Activated naive CD4-positive, alpha-beta T cell treated with anti-CD3 and anti-CD28 coated beads for 36 hours (primary cell): ENCODE data around the gene AP1M1. TPM values are rescaled to one million over a fixed set of nuclear protein-coding genes. Genes with fewer than 3 reads are reported as not detected.
A peak's percentile ranks its signal among the peaks of the same experiment; 100 is the strongest.
"Not testable (repeated sequence)": the region's sequence is repeated elsewhere in the genome, so short reads cannot be mapped to it uniquely, and the experiment has no call there.

ENCODE experiments used
- CTCF ChIA-PET: fragments of 350-600 bp; sonication (Branson Sonifier 250); formaldehyde crosslinking; loops from one replicate; lab custom pipeline; 2021; ENCODE audit warnings: antibody characterized with exemption; lab: Charles Lee
- DNase-seq: peaks from one replicate; pipeline ENCODE4 v3.0.0-alpha.2; 2020
- H3K27ac Mint-ChIP-seq: one replicate; pipeline ENCODE4 v1.8.0; 2021; ENCODE audit warnings: mild to moderate bottlenecking, mixed read lengths
- H3K27me3 Mint-ChIP-seq: one replicate; pipeline ENCODE4 v1.8.0; 2021; ENCODE audit warnings: low read depth, mixed read lengths
- H3K36me3 Mint-ChIP-seq: one replicate; pipeline ENCODE4 v1.8.0; 2021; ENCODE audit warnings: low read depth, mixed read lengths
- H3K4me1 Mint-ChIP-seq: one replicate; pipeline ENCODE4 v1.8.0; 2021; ENCODE audit warnings: low read depth, mixed read lengths
- H3K4me3 Mint-ChIP-seq: one replicate; pipeline ENCODE4 v1.8.0; 2021; ENCODE audit warnings: mild to moderate bottlenecking, moderate library complexity, mixed read lengths
- H3K9me3 Mint-ChIP-seq: one replicate; pipeline ENCODE4 v1.8.0; 2021; ENCODE audit warnings: mixed read lengths
- intact Hi-C: fragments of 100-400 bp; cut with micrococcal nuclease; formaldehyde crosslinking; loops from one replicate; pipeline ENCODE4 v1.15.1; 2023
- total RNA-seq, 2 experiments: library from RNA; stranded (reverse); gene quantifications; one replicate each; pipeline ENCODE4 v1.2.3, GENCODE V29; 2021

Gene AP1M1
- total RNA-seq, 2 experiments from 2014 or later, result 113 to 123 TPM

GRCh38 chr19:16284505-16284904, 86.8 kb downstream of the AP1M1 start:
- no peak for DNase-seq
- intact Hi-C loops, result loop anchor here (2.0 kb wide), 1 partner anchor 46 kb away; no protein-coding TSS in a partner anchor
- no peaks in the 10 kb centered on the region for H3K36me3 Mint-ChIP-seq
- H3K4me1 Mint-ChIP-seq, result peaks cover 42% of the 10 kb centered on the region
- peak overlapping the region; percentile 52 for H3K4me3 Mint-ChIP-seq
- CTCF ChIA-PET, result no interaction called here
- peaks cover 7% of the 10 kb centered on the region for H3K27me3 Mint-ChIP-seq
- no peak overlapping the region for H3K27ac Mint-ChIP-seq
- no peaks in the 10 kb centered on the region for H3K9me3 Mint-ChIP-seq

GRCh38 chr19:16285079-16285478, 87.4 kb downstream of the AP1M1 start:
- H3K4me3 Mint-ChIP-seq, H3K36me3 Mint-ChIP-seq, H3K27me3 Mint-ChIP-seq, H3K9me3 Mint-ChIP-seq, H3K27ac Mint-ChIP-seq, DNase-seq, CTCF ChIA-PET: not testable (repeated sequence)
- intact Hi-C loops, result loop anchor here (2.0 kb wide), 1 partner anchor 46 kb away; no protein-coding TSS in a partner anchor
- H3K4me1 Mint-ChIP-seq, result peaks cover 41% of the 10 kb centered on the region

- peaks cover 39% of the 10 kb centered on the region for H3K4me1 Mint-ChIP-seq
- no peak overlapping the region for H3K27ac Mint-ChIP-seq
- intact Hi-C loops, result loop anchor here (2.0 kb wide), 1 partner anchor 45 kb away; no protein-coding TSS in a partner anchor
- CTCF ChIA-PET, result no interaction called here
- H3K36me3 Mint-ChIP-seq, result no peaks in the 10 kb centered on the region
- peak; percentile 29 for DNase-seq
- peaks cover 7% of the 10 kb centered on the region for H3K27me3 Mint-ChIP-seq
- H3K4me3 Mint-ChIP-seq, result no peak overlapping the region
- H3K9me3 Mint-ChIP-seq, result no peaks in the 10 kb centered on the region
Observed at GRCh38 chr19:16285769-16286498, 88.2 kb downstream of the AP1M1 start.

- no peaks in the 10 kb centered on the region for H3K36me3 Mint-ChIP-seq
- DNase-seq, result peak; percentile 35
- intact Hi-C loops, result no loop called here
- CTCF ChIA-PET, result no interaction called here
- H3K4me1 Mint-ChIP-seq, result peaks cover 30% of the 10 kb centered on the region
- peaks cover 7% of the 10 kb centered on the region for H3K27me3 Mint-ChIP-seq
- no peak overlapping the region for H3K27ac Mint-ChIP-seq
- no peak overlapping the region for H3K4me3 Mint-ChIP-seq
- H3K9me3 Mint-ChIP-seq, result no peaks in the 10 kb centered on the region
Observed at GRCh38 chr19:16288544-16288943, 90.8 kb downstream of the AP1M1 start.

- Mint-ChIP-seq H3K27ac (no peak overlapping the region), H3K27me3 (peaks cover 5% of the 10 kb centered on the region), H3K9me3 (no peaks in the 10 kb centered on the region), H3K36me3 (no peaks in the 10 kb centered on the region), H3K4me1 (peaks cover 20% of the 10 kb centered on the region), H3K4me3 (no peak overlapping the region)
- no peak for DNase-seq
- CTCF ChIA-PET, result interaction anchor here (1.2 kb wide), 1 partner anchor 93 kb away, joined by 3 read pairs; no protein-coding TSS in a partner anchor
- intact Hi-C loops, result no loop called here
Observed at GRCh38 chr19:16289594-16289993, 91.9 kb downstream of the AP1M1 start.

- CTCF ChIA-PET, result interaction anchor here (1.0 kb wide), 1 partner anchor 22 kb away, joined by 3 read pairs; no protein-coding TSS in a partner anchor
- intact Hi-C loops, result no loop called here
Observed at GRCh38 chr19:16290692-16291091, 93.0 kb downstream of the AP1M1 start.

GRCh38 chr19:16293118-16294091, 95.7 kb downstream of the AP1M1 start:
- Mint-ChIP-seq H3K36me3 (no peaks in the 10 kb centered on the region), H3K27ac (no peak overlapping the region), H3K9me3 (no peaks in the 10 kb centered on the region), H3K4me1 (peaks cover 3% of the 10 kb centered on the region), H3K4me3 (no peak overlapping the region), H3K27me3 (no peaks in the 10 kb centered on the region)
- intact Hi-C loops, result no loop called here
- CTCF ChIA-PET, result no interaction called here
- DNase-seq, result no peak

More at GRCh38 chr19:16290692-16291091, 93.0 kb downstream of the AP1M1 start:
- Mint-ChIP-seq H3K36me3 (no peaks in the 10 kb centered on the region), H3K27ac (no peak overlapping the region), H3K9me3 (no peaks in the 10 kb centered on the region), H3K27me3 (peaks cover 4% of the 10 kb centered on the region), H3K4me1 (peaks cover 16% of the 10 kb centered on the region), H3K4me3 (no peak overlapping the region)
- DNase-seq, result no peak

- CTCF ChIA-PET, result interaction anchor here (0.6 kb wide), 1 partner anchor 709 kb away, joined by 5 read pairs; no protein-coding TSS in a partner anchor
- intact Hi-C loops, result no loop called here
- H3K36me3 Mint-ChIP-seq, result no peaks in the 10 kb centered on the region
Observed at GRCh38 chr19:16295057-16295456, 97.3 kb downstream of the AP1M1 start.

More at GRCh38 chr19:16295057-16295456, 97.3 kb downstream of the AP1M1 start:
- DNase-seq, result no peak
- H3K9me3 Mint-ChIP-seq, result no peaks in the 10 kb centered on the region
- no peak overlapping the region for H3K27ac Mint-ChIP-seq
- H3K4me1 Mint-ChIP-seq, result no peaks in the 10 kb centered on the region
- no peaks in the 10 kb centered on the region for H3K27me3 Mint-ChIP-seq
- no peak overlapping the region for H3K4me3 Mint-ChIP-seq

Other genes with a start within 250 kb of the AP1M1 start
- gene OR10H4, start 248.9 kb upstream of the AP1M1 start, total RNA-seq, result not detected
- gene TPM4, start 121.4 kb upstream of the AP1M1 start, total RNA-seq, result 100 to 1,000 TPM; 240 to 254 TPM
- 10 to 100 TPM; 90.5 to 95.2 TPM for gene RAB8A, start 86.0 kb upstream of the AP1M1 start, total RNA-seq
- 10 to 100 TPM; 18.3 to 20.7 TPM for gene HSH2D, start 54.2 kb upstream of the AP1M1 start, total RNA-seq
- not detected for gene CIB3, start 24.4 kb upstream of the AP1M1 start, total RNA-seq
- 10 to 100 TPM; 38.2 to 41.9 TPM for gene FAM32A, start 12.5 kb upstream of the AP1M1 start, total RNA-seq
- under 1 TPM; 0.22 to 0.69 TPM for gene KLF2, start 126.9 kb downstream of the AP1M1 start, total RNA-seq